T-helper 1 cell treated with Interleukin-12 subunit alpha and Interleukin-12 subunit beta and Interleukin-4 antibody, amounts not matched to agents 30 μg/mL and 1 μg/mL, for 36 hours (primary cell): ENCODE data around the gene MXD1.
"Not testable (repeated sequence)": the region's sequence is repeated elsewhere in the genome, so short reads cannot be mapped to it uniquely, and the experiment has no call there.

Experiments used
- H3K27ac Mint-ChIP-seq: one replicate; pipeline ENCODE4 v1.8.0; 2021; ENCODE audit warnings: mild to moderate bottlenecking, mixed read lengths
- H3K27me3 Mint-ChIP-seq: one replicate; pipeline ENCODE4 v1.8.0; 2021; ENCODE audit warnings: low read depth, mixed read lengths
- H3K36me3 Mint-ChIP-seq: one replicate; pipeline ENCODE4 v1.8.0; 2021; ENCODE audit warnings: low read depth, mixed read lengths
- H3K4me1 Mint-ChIP-seq: one replicate; pipeline ENCODE4 v1.8.0; 2021; ENCODE audit warnings: low read depth, mixed read lengths
- H3K4me3 Mint-ChIP-seq: one replicate; pipeline ENCODE4 v1.8.0; 2021; ENCODE audit warnings: mild to moderate bottlenecking, moderate library complexity, mixed read lengths
- H3K9me3 Mint-ChIP-seq: one replicate; pipeline ENCODE4 v1.8.0; 2021; ENCODE audit warnings: mixed read lengths

The MXD1 gene

DNA sequence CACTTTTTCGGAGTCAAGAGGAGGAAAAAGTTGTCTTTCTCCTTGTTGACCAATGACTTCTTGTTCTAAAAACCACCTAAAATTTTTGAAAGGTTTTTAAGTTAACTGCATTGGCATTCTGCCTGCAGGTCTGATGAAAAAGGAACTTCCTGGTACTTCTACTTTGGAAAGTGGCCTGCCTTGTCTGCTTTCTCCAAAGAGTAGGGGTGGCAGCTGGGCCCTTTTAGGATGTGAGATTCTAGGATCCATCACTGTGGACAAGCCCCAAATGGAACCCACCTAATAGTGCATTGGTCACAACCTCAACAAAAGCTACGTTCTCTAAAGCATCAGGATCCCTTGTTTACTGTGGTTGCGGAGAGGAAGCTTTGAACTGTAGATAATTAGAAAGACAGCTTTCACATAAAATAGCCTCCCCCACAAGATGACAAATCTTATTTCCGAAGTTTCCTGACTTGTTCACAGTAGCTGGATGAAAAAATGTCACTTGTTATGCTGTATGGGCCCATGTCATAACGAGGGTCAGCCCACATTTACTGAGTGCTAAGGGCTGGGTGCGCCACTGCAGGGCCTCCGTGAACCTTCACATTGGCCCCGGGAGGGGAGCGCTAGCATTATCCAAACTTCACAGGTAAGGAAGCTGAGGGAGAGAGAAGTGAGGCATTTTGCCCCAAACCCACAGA lies 29.1 kb downstream of the MXD1 start:
- Mint-ChIP-seq H3K9me3 (no peaks in the 10 kb centered on the region), H3K4me1 (peaks cover 50% of the 10 kb centered on the region), H3K4me3 (no peak overlapping the region), H3K27ac (peak overlapping the region; percentile 49), H3K36me3 (peaks cover 52% of the 10 kb centered on the region), H3K27me3 (no peaks in the 10 kb centered on the region)

- H3K4me3 Mint-ChIP-seq = no peak overlapping the region
Observed at GRCh38 chr2:69944756-69945155, 29.8 kb downstream of the MXD1 start.

GRCh38 chr2:69945441-69945840 lies 30.5 kb downstream of the MXD1 start:
- Mint-ChIP-seq H3K4me1 (peaks cover 51% of the 10 kb centered on the region), H3K36me3 (peaks cover 40% of the 10 kb centered on the region), H3K9me3 (no peaks in the 10 kb centered on the region), H3K27ac (peak overlapping the region; percentile 95), H3K27me3 (no peaks in the 10 kb centered on the region), H3K4me3 (peak overlapping the region; percentile 50)

More at GRCh38 chr2:69944756-69945155, 29.8 kb downstream of the MXD1 start:
- H3K27me3 Mint-ChIP-seq = no peaks in the 10 kb centered on the region
- H3K36me3 Mint-ChIP-seq = peaks cover 45% of the 10 kb centered on the region
- peaks cover 49% of the 10 kb centered on the region for H3K4me1 Mint-ChIP-seq
- no peaks in the 10 kb centered on the region for H3K9me3 Mint-ChIP-seq
- H3K27ac Mint-ChIP-seq = peak overlapping the region; percentile 95

GRCh38 chr2:69945941-69946340 lies 31.0 kb downstream of the MXD1 start:
- Mint-ChIP-seq H3K4me3 (peak overlapping the region; percentile 50), H3K36me3 (peaks cover 37% of the 10 kb centered on the region), H3K4me1 (peaks cover 51% of the 10 kb centered on the region), H3K9me3 (no peaks in the 10 kb centered on the region), H3K27me3 (no peaks in the 10 kb centered on the region), H3K27ac (peak overlapping the region; percentile 95)

DNA sequence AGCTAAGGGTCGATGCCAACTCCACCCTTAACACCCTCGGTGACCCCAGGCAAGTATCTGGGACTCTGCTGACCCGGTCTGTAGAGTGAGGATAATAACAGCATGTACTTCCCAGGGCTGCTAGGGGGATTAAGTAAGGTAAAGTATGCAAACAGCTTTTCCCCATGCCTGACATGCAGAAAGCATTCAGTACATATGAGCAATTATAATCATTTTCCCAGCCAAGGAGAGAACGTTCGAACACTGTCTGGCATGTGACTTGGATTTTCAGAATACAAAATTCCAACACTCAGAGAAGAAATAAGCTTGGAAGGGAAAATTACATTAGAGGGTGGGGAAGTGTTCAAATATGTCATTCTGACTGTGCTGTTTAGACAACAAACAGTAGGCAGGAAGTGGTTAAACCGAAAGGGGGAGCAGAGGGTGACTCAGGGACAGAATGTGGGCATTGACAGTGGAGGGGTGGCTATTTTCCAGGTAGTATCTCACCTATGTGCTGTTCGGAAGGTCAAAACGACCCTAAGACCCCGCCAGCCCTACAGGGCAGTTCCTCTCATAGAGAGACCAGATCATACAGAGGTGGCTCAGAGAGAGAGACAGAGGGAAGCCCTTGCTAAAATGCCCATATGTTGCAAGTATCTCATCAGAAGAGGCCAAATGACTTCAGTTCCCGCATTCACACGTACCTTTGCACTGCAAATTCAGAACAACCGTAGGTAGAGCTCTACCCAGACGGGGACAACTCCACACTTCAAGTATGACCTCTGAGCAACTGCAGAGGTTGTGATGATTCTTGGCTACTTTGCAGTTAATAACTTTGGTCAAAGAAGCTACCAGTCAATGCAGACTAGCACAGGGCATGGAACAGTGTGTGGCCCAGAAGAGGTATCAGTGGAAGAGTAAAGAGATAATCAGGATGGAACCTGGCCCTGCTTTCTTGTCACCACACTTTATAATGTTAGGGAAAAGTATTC lies 31.7 kb downstream of the MXD1 start:
- H3K4me1 Mint-ChIP-seq = peaks cover 49% of the 10 kb centered on the region
- peak overlapping the region; percentile 48 for H3K4me3 Mint-ChIP-seq
- no peaks in the 10 kb centered on the region for H3K27me3 Mint-ChIP-seq
- H3K9me3 Mint-ChIP-seq = no peaks in the 10 kb centered on the region
- H3K36me3 Mint-ChIP-seq = peaks cover 32% of the 10 kb centered on the region
- H3K27ac Mint-ChIP-seq = peak overlapping the region; percentile 95

DNA sequence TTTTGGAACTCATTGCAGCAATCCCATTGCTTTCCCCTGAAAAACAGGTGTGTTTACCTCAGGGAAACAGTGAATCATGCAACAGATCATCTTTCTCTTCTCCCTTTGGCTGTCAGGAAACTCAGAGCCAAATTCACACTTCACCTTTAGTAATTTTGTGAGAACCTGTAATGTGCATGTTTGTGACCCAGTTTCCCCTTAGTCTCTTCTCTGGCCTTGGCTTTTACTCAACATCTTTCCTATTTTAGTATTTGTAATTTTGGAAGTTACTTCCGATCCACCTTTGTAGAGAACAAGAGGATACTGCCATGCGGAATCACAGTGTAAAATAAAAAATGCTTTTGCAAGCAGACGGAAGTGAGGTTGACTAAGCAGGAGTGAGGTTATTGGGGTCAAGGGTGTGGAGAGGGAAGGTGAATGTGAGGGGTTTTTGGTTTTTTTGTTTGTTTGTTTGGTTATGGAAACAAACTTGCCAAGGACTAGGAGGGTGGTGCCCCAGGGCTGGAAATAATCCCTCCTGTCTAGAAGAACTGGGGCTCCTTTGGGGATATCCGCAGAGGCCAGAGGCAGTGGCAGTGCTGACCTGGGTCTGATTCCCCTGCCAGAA lies 32.5 kb downstream of the MXD1 start:
- H3K27me3 Mint-ChIP-seq = no peaks in the 10 kb centered on the region
- H3K4me1 Mint-ChIP-seq = peaks cover 48% of the 10 kb centered on the region
- peak overlapping the region; percentile 95 for H3K27ac Mint-ChIP-seq
- no peak overlapping the region for H3K4me3 Mint-ChIP-seq
- H3K36me3 Mint-ChIP-seq = peaks cover 24% of the 10 kb centered on the region
- H3K9me3 Mint-ChIP-seq = no peaks in the 10 kb centered on the region

- Mint-ChIP-seq H3K27ac (no peak overlapping the region), H3K4me3 (no peak overlapping the region), H3K4me1 (peaks cover 51% of the 10 kb centered on the region), H3K9me3 (no peaks in the 10 kb centered on the region), H3K27me3 (no peaks in the 10 kb centered on the region), H3K36me3 (peaks cover 19% of the 10 kb centered on the region)
Observed at GRCh38 chr2:69948032-69948962, 33.4 kb downstream of the MXD1 start.

- peak overlapping the region; percentile 1 for H3K27ac Mint-ChIP-seq
- H3K9me3 Mint-ChIP-seq = no peaks in the 10 kb centered on the region
- H3K4me3 Mint-ChIP-seq = no peak overlapping the region
- H3K36me3 Mint-ChIP-seq = peaks cover 11% of the 10 kb centered on the region
- H3K4me1 Mint-ChIP-seq = peaks cover 46% of the 10 kb centered on the region
- no peaks in the 10 kb centered on the region for H3K27me3 Mint-ChIP-seq
Observed at GRCh38 chr2:69948963-69949645, 34.2 kb downstream of the MXD1 start.

GRCh38 chr2:69950241-69950640 lies 35.3 kb downstream of the MXD1 start:
- no peaks in the 10 kb centered on the region for H3K9me3 Mint-ChIP-seq
- H3K27ac Mint-ChIP-seq = peak overlapping the region; percentile 43
- H3K4me1 Mint-ChIP-seq = peaks cover 41% of the 10 kb centered on the region
- H3K27me3 Mint-ChIP-seq = peaks cover 4% of the 10 kb centered on the region
- H3K36me3 Mint-ChIP-seq = peaks cover 5% of the 10 kb centered on the region
- no peak overlapping the region for H3K4me3 Mint-ChIP-seq

DNA sequence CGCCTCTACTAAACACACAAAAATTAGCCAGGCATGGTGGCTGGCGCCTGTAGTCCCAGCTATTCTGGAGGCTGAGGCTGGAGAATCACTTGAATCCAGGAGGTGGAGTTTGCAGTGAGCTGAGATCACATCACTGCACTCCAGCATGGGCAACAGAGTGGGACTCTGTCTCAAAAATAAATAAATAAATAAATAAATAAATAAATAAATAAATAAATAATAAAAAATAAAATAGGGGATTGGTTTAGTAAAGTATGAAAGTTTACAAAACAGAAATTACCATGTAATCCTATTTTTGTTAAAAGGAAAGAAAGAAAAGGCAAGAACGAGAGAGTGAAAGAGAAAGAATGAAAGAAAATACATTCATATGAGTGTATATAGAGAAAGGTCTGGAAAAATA lies 35.8 kb downstream of the MXD1 start:
- not testable (repeated sequence) for H3K27ac Mint-ChIP-seq, H3K36me3 Mint-ChIP-seq, H3K4me3 Mint-ChIP-seq, H3K27me3 Mint-ChIP-seq, H3K9me3 Mint-ChIP-seq
- H3K4me1 Mint-ChIP-seq = peaks cover 36% of the 10 kb centered on the region

DNA sequence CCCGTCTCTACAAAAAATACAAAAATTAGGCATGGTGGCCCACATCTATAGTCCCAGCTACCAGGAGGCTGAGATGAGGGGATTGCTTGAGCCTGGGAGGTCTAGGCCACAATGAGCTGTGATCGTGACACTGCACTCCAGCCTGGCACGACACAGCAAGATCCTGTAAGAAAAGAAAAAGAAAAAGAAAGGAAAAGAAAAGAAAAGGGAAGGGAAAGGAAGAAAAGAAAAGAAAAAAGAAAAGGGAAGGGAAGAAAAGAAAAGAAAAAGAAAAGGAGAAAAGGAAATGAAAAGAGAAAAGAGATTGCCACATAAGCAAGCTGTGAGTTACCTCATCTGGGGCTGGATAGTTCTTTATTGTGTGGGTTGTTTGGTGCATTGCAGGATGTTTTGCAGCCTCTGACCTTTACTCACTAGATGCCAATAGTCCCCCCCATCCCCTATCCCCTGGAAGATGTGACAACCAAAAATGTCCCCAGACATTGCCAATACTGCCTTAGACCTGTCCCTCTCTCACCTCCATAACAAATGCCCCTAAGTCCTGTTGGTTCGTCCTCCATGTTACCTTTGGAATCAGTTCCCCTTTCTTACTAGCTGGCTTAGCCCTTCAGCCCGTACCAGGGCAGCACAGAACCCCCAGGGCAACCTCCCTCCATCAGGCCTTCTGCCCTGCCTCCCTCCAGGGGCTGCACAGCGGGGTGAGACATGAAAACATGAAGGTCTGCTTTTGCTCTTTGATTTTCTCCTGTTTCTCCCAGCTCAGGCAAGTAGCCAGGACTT lies 37.6 kb downstream of the MXD1 start:
- H3K27me3 Mint-ChIP-seq = peaks cover 26% of the 10 kb centered on the region
- peaks cover 2% of the 10 kb centered on the region for H3K36me3 Mint-ChIP-seq
- H3K9me3 Mint-ChIP-seq = no peaks in the 10 kb centered on the region
- no peak overlapping the region for H3K4me3 Mint-ChIP-seq
- H3K4me1 Mint-ChIP-seq = peaks cover 22% of the 10 kb centered on the region
- no peak overlapping the region for H3K27ac Mint-ChIP-seq

DNA sequence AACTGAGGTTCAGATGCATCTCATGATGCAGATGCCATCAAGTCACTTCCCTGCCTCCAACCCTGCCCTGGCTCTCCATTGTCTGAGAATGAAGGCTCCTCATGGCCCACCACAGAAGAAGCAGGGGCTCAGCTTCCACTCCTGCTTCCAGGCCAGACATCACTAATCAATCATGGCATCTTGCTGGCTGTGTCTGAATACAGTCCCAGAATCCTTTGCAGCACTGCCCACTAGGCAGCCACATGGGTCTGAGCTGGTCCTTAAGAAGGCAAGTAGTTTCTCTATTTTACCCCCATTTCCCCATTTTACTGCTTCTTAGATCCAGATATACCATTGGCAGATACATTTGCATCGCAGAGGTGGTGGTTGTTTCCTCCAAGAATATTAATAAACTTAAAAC lies 39.2 kb downstream of the MXD1 start:
- H3K27ac Mint-ChIP-seq = no peak overlapping the region
- no peaks in the 10 kb centered on the region for H3K9me3 Mint-ChIP-seq
- peaks cover 31% of the 10 kb centered on the region for H3K27me3 Mint-ChIP-seq
- peaks cover 23% of the 10 kb centered on the region for H3K4me1 Mint-ChIP-seq
- peaks cover 2% of the 10 kb centered on the region for H3K36me3 Mint-ChIP-seq
- H3K4me3 Mint-ChIP-seq = no peak overlapping the region

GRCh38 chr2:69955029-69955428 lies 40.1 kb downstream of the MXD1 start:
- H3K9me3 Mint-ChIP-seq = no peaks in the 10 kb centered on the region

More at GRCh38 chr2:69955029-69955428, 40.1 kb downstream of the MXD1 start:
- Mint-ChIP-seq H3K4me3 (no peak overlapping the region), H3K36me3 (peaks cover 2% of the 10 kb centered on the region), H3K27me3 (peaks cover 40% of the 10 kb centered on the region), H3K4me1 (peaks cover 23% of the 10 kb centered on the region), H3K27ac (no peak overlapping the region)
